NAMALWA (cell line): ENCODE data around the gene NOL12.

Experiments
- DNase-seq: peaks from one replicate; pipeline ENCODE4 v3.0.0-alpha.2; 2015; ENCODE audit warnings: low spot score

The NOL12 gene

DNA sequence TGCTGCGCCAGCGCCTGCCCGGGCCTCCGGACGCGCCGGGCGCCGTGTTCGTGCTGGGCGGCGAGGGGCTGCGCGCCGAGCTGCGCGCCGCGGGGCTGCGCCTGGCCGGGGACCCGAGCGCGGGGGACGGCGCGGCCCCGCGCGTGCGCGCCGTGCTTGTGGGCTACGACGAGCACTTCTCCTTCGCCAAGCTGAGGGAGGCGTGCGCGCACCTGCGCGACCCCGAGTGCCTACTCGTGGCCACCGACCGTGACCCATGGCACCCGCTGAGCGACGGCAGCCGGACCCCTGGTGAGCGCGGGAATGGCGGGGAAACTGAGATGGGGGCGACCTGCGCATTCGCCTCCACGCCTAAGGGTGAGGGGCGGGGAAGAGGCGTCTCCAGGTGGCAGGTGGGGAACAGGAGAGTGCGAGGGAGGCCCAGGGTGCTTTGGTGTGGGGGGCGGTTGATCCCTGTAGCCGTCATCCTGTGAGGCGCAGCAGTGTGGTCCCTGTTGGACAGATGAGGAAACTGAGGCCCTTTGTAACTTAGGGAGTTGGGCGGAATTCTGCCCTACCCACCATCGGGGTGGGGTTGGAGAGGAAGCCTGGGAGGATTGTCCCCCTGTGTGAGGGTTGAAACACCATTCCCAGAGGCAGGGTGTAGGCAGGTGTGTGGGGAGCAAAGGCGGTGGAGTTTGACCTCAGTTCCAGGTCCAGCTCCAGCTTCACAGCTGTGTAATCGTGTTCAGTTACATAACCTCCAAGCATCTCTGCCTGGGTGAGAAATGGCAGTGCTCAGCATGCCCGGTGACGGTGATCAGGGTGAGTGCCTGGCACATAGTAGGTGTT lies 26.9 kb upstream of the NOL12 start:
- DNase-seq, result peak; percentile 46

DNA sequence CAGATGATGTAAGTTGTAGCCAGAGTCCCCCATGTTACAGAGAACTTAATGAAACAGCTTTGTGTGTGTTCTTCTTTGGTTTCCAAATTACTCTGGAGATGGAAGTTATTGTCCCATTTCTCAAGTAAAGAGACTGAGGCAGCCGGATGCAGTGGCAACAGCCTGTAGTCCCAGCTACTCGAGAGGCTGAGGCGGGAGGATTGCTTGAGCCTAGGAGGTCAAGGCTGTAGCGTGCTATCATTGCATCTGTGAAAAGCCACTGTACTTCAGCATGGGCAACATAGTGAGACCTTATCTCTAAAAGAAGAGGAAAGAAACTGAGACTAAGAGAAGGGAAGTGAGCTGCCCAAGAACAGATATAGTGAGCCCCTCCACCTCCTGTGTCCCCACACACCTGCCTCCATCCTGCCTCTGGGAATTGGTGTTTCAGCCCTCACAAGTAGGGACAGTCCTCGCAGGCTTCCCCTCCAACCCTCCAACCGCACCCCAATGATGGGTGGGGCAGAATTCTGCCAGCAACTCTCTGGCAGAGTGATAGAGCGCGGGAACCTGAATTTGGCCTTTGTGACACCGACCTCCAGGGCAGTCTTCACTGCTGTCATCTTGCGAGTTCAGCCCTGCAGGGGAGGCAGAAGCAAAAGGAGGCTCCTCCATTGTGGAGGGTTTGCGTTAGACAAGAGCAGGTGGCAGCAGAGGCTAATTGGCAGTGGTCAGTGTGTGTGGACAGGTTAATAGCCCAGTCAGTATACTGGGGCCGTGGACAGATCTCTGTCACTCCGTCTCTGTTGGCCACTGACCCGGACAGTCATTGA lies 26.0 kb upstream of the NOL12 start:
- DNase-seq, result peak; percentile 46

DNA sequence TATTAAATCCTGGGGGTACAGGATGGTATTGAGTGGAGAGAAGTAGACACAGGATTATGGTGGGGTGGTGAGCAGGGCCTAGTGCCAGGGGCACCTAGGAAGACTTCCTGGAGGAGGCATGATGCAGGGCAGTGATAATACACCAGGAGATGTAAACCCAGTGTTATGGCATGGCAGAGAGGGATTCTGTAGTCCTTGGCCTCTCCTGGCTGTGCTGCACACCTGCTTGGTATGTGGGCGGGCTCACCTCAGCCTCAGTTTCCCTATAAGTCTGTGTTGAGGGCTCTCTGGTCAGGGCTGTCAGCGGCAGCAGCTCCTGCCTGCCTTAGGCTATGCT lies 25.5 kb upstream of the NOL12 start:
- DNase-seq, result no peak

DNA sequence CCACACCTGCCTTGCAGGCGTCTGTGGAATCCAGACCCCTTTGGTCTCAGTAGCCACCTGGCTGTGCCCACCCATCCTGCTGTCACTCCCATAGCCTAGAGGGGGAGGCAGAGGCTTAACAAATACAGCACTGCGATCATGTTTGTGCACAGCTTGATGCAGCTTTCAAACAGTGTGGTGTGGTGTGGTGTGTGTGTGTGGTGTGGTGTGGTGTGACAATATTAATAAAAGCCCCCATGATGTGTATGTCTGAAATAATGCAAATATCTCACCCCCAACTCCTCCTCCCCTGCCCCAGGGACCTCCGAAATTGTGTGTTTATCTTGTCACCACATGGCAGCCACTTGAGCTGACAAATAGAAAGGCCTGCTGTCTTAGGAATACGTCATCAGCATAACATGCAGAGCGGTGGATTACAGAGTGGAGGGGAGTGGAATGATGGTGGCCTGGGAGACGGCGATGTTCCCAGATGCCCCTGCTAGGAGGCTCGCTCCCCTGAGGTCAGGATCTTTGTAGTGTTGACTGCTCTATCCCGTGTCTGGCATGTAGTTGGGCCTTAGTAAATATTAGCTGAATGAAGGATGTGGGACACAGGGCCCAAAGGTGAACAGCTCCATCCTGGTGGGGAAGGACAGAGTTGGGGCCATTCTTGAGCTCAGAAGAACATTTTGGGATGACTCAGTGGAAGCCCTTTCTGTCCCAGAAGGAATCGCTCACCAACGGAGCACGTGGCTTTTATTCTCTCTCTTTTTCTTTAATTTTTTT lies 24.8 kb upstream of the NOL12 start:
- DNase-seq, result peak; percentile 56

DNA sequence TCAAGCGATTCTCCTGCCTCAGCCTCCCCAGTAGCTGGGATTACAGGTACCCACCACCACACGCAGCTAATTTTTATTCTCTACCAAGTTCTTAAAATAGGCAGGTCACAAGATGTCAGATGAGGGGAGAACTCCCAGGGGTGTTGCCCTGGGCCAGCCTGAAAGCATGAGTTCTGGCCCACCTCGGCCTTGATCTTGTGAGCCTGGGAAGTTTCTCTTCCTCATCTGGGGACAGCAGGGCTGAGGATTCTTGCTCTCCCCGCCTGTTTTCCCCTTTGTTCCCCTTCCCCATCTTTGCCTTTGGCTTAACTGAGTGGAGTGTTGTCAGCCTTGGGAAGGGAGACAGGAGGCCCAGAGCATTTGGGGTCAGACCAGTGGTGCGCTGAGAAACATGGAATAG lies 24.1 kb upstream of the NOL12 start:
- DNase-seq, result peak; percentile 51

DNA sequence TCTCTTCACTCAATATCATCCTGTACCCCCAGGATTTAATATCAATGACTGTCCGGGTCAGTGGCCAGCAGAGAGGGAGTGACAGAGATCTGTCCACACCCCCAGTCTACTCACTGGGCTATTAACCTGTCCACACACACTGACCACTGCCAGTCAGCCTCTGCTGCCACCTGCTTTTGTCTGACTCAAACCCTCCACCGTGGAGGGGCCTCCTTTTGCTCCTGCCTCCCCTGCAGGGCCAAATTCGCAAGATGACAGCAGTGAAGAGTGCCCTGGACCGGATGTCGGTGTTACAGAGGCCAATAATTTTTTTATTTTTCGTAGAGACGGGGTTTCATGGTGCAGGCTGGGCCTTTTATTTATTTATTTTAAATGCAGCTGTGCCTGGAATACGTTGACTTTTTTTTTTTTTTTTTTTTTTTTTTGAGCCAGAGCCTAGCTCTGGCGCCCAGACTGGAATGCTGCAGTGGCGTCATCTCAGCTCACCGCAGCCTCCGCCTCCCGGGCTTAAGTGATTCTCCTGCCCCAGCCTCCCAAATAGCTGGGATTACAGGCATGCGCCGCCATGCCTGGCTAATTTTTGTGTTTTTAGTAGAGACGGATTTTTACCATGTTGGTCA lies 22.5 kb upstream of the NOL12 start:
- DNase-seq, result no peak

DNA sequence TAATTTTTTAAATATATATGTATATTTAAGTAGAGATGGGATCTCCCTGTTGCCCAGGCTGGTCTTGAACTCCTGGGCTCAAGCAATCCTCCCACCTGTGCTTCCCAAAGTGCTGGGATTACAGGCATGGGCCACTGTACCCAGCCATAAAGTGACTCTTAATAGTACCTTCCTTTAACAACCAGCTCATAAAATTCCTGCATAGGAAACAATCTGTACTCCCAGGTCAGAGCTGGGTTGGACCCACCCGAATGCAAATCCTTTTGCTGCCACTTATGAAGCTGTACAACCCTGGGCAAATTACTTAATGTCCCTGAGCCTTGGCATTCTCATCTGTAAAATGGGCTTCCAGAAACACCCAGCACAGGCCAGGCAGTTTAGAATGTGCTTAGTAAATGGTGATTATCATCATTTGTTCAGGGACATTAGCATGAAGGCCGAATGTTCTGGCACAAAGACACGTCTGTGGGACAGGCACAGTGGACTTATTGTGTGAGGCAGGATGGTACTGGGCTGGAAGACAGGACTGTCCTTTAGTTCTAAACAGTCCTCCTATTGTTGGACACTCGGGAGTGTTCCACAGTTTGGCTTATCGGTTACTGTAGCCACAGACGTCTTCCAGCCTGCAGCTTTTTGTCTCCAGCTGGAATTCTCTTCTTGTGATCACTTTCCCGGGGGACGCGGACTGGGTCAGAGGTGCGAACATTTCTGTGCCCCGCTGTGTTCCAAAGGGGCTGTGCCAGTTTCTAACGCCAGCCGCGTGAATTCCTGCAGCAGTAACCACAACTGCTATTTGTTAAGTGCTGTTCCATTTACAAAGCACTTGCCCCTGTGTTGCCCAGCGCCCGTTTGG lies 21.7 kb upstream of the NOL12 start:
- DNase-seq, result no peak

DNA sequence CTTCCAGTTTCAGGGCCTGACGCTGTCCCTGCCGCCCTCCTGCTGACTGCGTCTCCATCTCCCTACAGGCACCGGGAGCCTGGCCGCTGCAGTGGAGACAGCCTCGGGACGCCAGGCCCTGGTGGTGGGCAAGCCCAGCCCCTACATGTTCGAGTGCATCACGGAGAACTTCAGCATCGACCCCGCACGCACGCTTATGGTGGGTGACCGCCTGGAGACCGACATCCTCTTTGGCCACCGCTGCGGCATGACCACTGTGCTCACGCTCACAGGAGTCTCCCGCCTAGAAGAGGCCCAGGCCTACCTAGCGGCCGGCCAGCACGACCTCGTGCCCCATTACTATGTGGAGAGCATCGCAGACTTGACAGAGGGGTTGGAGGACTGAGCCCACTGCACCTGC lies 20.7 kb upstream of the NOL12 start:
- no peak for DNase-seq

DNA sequence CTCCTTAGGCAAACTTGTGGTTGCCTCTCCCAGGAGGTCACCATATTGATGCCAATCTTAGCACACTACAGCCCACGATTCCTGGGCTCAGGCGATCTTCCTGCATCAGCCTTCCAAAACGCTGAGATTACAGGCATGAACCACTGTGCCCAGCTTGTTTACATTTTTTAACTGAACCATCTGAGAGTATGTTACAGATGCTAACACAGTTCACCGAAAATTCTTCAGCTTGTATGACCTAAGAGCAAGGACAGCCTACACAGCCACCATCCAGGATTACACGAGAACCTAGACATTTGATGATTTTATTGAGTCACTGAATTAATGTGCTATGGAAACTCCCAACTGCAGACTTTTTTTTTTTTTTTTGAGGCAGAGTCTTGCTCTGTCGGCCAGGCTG lies 16.6 kb upstream of the NOL12 start:
- DNase-seq, result no peak

DNA sequence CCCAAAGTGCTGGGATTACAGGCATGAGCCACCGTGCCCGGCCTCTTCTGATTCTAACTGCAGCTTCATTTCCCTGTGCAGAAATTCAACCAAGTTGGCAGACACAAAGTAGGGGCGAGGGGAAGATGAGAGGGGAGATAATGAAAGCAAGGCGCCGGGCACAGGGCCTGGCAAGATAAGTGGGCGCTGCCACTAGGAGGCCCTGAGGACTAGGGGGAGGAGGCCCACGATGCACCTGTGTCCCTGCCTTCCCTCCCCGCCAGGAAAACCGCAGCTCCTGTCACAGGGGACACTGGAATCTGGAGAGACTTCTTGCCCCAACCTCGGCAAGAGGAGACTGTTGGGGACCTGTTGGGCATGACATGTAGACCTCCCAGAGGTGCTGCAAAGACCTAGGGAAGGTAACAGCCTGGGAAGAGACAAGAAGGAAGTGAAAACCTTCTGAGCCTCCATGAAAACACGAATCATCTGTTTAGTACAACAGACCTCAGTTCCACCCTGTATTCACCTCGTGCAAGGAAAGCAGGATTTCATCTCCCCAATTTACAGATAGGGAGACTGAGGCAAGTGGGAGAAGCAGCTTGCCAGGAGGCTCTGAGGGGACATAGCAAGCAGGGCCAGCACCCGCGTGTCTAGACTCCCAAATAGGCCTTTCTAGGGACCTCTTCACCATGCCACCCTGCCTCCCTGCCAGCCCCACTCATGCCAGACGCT lies 13.8 kb upstream of the NOL12 start:
- no peak for DNase-seq

DNA sequence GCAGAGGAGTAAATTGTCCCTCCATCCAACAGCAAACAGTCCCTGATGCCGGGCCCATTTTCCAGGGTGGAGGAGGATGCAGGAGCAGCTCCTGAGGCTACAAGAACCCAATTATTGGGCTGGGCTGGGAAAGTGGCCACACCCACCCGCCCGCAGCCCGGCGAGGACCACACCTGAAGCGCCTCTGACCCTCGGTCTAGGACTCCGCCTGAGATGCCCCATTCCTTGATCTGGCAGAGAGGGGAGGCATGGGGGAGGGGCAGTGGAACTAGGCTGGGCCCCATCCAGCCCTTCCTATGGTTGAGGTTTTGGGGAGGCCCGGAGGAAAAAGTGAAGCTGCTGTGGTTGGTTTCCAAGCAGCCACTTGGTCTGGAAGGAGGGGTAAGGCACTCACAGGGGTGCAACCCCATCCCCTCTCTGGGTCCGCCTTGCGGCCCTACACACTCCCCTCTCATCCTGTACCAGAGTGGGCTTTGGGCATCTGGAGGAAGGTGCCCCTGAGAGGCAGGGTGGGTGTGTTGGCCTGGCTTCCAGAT lies 13.2 kb upstream of the NOL12 start:
- DNase-seq, result no peak

DNA sequence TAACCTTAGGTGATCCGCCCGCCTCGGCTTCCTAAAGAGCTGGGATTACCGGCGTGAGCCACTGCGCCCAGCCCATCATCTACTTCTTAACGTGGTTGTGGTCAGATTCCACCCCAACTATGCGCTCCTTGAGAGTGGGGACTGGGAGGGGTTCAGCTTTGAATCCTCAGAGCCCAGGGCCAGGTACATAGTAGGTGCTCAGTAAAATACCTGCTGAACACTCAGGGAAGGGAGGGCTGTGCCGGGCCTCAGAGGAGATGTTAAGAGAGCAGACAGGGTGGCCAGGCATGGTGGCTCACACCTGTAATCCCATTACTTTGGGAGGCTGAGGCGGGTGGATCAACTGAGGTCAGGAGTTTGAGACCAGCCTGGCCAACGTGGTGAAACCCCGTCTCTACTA lies 11.9 kb upstream of the NOL12 start:
- DNase-seq, result no peak

DNA sequence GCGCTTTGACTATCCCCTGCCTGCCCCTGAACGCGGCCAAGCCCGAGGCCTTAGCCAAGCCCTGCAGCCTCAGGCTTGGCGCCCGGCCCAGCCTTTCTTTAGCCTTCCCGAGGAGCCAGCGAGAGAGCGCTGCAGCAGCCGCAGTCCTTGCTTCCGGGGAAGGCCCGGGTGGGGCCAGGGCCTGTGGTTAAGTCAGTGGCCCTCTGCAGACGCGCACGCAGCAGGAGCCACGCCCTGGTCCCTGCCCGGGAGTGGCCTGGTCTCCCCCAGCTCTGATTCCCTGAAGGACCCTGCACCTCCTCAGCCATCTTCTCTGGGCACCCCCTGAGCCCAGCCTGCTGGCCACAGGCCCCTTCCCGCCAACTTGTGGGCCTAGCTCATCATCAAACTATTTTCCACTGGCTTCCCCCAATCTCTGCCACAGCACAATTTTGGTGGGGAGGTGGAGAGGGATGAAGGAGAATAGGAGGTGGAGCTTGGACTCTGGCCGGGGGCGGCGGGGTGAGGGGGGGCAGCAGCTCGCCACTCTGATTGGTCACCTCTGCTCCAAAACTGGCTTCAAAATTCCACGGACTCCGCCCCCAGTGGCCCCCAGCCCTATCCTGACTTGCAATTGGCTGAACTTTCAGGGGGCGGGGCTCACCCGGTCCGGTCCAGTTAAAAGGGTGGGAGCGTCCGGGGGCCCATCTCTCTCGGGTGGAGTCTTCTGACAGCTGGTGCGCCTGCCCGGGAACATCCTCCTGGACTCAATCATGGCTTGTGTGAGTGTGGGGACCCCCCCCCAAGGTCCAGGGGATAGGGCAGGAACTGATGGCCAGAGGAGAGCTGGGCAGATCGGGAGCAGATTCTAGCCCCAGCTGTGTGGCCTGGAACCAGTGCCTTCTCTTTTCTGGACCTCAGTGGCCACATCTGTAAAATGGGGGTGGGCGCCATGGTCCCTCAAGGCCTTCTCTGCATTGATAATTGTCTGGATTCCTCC lies 10.9 kb upstream of the NOL12 start, which contains the start of gene LGALS1:
Gene LGALS1 (plus strand): TSS at position 686 of the 979 bp plus-strand sequence. CDS start 67 bp downstream, at position 753.
- DNase-seq, result peak; percentile 43

DNA sequence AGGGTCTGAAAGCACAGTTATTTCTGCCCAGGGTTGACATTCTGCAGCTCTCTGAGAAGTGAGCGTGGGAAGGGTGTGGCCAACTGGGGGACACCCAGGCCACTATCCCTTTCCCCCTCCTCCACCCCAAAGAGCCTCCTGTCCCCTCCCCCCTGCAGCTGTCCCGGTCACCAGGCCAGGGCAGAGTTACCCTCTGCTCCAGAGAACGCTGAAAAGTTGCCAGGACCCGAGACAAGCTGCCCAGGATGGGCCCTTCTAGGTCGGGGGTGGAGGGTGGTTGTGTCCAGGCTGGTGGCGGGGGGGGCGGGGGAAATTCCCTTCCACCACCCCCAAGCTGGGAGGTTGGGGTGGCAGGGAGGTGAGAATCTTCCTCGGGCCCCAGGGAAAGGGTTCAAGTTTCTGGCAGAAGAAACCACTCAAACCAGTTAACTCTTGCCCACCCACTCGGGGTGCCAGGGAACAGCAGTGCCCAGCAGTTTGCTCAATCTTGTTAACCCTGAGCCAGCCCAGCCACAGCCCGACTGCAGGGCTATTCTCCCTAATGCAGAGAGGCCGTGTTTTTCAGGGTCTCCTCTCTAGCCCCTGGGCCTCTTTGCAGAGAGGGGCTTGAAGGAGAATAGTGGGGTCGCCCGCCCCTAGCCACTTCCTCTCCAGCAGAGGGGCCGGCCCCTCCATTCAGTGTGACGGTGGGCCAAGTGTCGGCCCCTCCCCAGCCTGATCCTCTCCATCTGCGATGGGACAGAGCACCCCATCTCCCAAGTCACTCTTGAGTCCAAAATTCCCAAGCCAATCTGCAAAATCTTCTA lies 10.0 kb upstream of the NOL12 start:
- no peak for DNase-seq

DNA sequence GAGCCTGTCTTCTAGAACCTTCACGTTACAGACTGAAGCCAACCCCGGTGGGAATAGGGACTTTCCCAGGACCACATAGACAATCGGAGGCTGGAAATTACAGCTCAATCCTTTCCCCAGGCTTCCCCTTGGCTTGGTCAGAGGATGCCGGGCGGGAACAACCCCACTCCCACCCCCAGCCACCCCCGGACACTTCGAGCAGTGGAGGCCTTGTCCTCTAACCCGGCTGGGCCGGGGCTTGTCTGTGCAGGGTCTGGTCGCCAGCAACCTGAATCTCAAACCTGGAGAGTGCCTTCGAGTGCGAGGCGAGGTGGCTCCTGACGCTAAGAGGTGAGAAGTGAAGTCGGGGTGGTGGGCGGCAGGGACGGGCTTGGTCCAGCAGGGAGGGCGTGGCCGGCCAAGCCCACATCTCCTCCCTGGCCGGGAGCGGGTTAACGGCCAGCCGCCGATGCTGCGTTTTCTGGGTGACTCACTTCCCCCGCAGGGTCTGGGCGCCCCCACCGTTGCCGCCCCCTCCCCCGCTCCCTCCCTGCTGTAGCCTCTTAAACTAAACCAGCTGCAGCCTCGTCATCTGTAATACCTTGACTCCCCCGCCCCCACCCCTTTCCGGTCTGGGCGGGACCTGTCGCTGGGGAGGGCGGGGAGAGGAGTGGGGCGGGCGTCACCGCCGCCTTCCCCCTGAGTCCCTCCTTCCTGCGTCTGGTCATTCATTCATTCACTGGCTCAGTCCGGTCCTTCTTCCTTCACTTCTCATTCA lies 9.2 kb upstream of the NOL12 start:
- DNase-seq, result peak; percentile 94

DNA sequence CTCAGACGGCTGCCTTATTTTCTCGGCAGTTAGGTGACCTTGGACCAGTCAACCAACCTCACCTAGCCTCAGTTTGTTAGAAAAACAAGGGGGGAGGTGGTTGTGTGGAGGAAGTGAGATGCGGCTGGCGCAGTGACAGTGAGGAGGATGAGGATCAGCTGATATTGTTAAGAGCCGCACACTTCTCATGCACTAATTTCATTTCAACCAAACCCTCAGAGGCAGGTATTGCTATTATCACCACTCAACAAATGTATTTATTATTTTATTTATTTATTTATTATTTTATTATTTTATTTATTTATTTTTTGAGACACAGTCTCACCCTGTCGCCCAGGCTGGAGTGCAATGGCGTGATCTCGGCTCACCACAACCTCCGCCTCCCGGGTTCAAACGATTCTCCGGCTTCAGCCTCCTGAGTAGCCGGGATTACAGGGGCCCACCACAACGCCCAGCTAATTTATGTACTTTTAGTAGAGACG lies 8.6 kb upstream of the NOL12 start:
- no peak for DNase-seq

DNA sequence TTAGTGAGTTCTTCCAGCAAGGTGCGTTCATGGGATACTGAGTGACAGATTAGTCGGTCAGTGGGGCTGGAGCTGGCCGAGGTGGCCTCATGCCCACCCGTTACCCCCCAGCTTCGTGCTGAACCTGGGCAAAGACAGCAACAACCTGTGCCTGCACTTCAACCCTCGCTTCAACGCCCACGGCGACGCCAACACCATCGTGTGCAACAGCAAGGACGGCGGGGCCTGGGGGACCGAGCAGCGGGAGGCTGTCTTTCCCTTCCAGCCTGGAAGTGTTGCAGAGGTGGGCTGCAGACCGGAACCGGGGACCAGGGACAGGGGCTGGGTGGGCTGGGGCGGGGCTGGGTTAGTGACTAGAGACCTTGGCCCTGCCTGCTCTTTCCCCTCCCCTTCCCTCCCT lies 7.8 kb upstream of the NOL12 start:
- no peak for DNase-seq
